Smooth muscle cell (in vitro differentiated cells): ENCODE data around the gene GSG1L. TPM values are rescaled to one million over a fixed set of nuclear protein-coding genes. Genes with fewer than 3 reads are reported as not detected.

Experiments used
- DNase-seq: peaks from one replicate; lab custom pipeline; 2025; ENCODE audit not compliant: unreplicated experiment; lab: John Stamatoyannopoulos, UW
- H2AFZ ChIP-seq: fragments of 200-600 bp; sonication (generic); 2 replicates; pipeline ENCODE4 v1.6.0; 2016; ENCODE audit warnings: antibody characterized with exemption, low read depth, mild to moderate bottlenecking
- H3F3A ChIP-seq: fragments of 200-600 bp; sonication (generic); 2 replicates; pipeline ENCODE4 v1.6.0; 2017; ENCODE audit warnings: antibody characterized with exemption, low read depth
- H3K27ac ChIP-seq: fragments of 200-600 bp; sonication (generic); 2 replicates; pipeline ENCODE4 v1.5.1; 2016; ENCODE audit warnings: low read depth, mild to moderate bottlenecking
- H3K27me3 ChIP-seq: fragments of 200-600 bp; sonication (generic); 2 replicates; pipeline ENCODE4 v1.6.1; 2016; ENCODE audit warnings: low read depth, mild to moderate bottlenecking
- H3K36me3 ChIP-seq: fragments of 200-600 bp; sonication (generic); 2 replicates; pipeline ENCODE4 v1.5.1; 2016; ENCODE audit warnings: low read depth
- H3K4me1 ChIP-seq: fragments of 200-600 bp; sonication (generic); 2 replicates; pipeline ENCODE4 v1.5.1; 2016; ENCODE audit warnings: low read depth
- H3K4me2 ChIP-seq: fragments of 200-600 bp; sonication (generic); 2 replicates; pipeline ENCODE4 v1.6.0; 2016; ENCODE audit warnings: mild to moderate bottlenecking
- H3K4me3 ChIP-seq: fragments of 200-600 bp; sonication (generic); 2 replicates; pipeline ENCODE4 v1.5.1; 2016; ENCODE audit warnings: mild to moderate bottlenecking
- H3K79me2 ChIP-seq: fragments of 200-600 bp; sonication (generic); 2 replicates; pipeline ENCODE4 v1.6.0; 2016; ENCODE audit warnings: low read depth, mild to moderate bottlenecking
- H3K9ac ChIP-seq: fragments of 200-600 bp; sonication (generic); 2 replicates; pipeline ENCODE4 v1.6.0; 2016; ENCODE audit warnings: low read depth
- H3K9me3 ChIP-seq: fragments of 200-600 bp; sonication (generic); replicated peaks from 2 replicates; pipeline ENCODE4 v1.5.1; 2016; ENCODE audit warnings: low read depth
- H4K20me1 ChIP-seq: fragments of 200-600 bp; sonication (generic); 2 replicates; pipeline ENCODE4 v1.6.0; 2016; ENCODE audit warnings: low read depth
- CTCF ChIP-seq: fragments of 200-600 bp; sonication (generic); IDR thresholded peaks from 2 replicates; pipeline ENCODE4 v1.5.1; 2017; ENCODE audit warnings: borderline replicate concordance, mild to moderate bottlenecking, antibody characterized with exemption; ENCODE audit not compliant: insufficient read depth, poor library complexity, severe bottlenecking
- WGBS: methylation state at CpG from one replicate; pipeline ENCODE4 v1.1.7; 2016; ENCODE audit warnings: low lambda C conversion rate; 5-methylcytosine and 5-hydroxymethylcytosine counted together
- polyA plus RNA-seq: library from polyadenylated mRNA; unstranded; fragments of >200 nt; fragmentation: Nextera tagmentation; extraction: Ambion mirVana; gene quantifications from 2 replicates; pipeline ENCODE4 v1.2.1, GENCODE V29; 2016
- total RNA-seq: library from RNA; depleted of rRNA; stranded (reverse); fragments of >200 nt; gene quantifications from 2 replicates; pipeline ENCODE4 v1.2.3, GENCODE V29; 2014

Gene GSG1L
- total and polyA plus RNA-seq, 2 experiments from 2014 or later = 0.31 TPM; not detected in 1

DNA sequence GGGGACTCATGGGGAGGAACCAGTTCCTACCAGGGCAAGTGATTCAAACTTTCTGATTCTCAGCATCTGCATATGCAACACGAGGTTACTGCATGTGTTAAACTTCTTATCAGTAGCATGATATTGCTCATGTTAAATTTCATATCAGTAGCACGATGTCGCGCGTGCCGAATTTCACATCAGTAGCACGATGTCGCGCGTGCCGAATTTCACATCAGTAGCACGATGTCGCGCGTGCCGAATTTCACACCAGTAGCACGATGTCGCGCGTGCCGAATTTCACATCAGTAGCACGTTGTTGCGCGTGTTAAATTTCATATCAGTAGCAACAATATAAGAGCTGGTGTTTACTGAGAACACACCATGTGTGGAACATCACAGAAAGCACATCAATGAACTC is 221.6 kb downstream of the GSG1L start:
- no peaks in the 10 kb centered on the region for H4K20me1 ChIP-seq
- H2AFZ ChIP-seq = no peak overlapping the region
- H3K36me3 ChIP-seq = no peaks in the 10 kb centered on the region
- H3K9me3 ChIP-seq = no peaks in the 10 kb centered on the region
- no peak overlapping the region for H3K4me2 ChIP-seq
- H3K79me2 ChIP-seq = no peaks in the 10 kb centered on the region
- no peak overlapping the region for H3K4me3 ChIP-seq
- no peaks in the 10 kb centered on the region for H3K27me3 ChIP-seq
- WGBS = 93% methylated on average over 24 of the region's 24 CpGs
- no peak for TF ChIP-seq CTCF
- no peak for DNase-seq
- H3K9ac ChIP-seq = no peak overlapping the region
- no peak overlapping the region for H3K27ac ChIP-seq
- H3K4me1 ChIP-seq = no peaks in the 10 kb centered on the region
- H3F3A ChIP-seq = no peaks in the 10 kb centered on the region

- Histone ChIP-seq H3K9ac (no peak overlapping the region), H4K20me1 (no peaks in the 10 kb centered on the region), H3K4me1 (no peaks in the 10 kb centered on the region), H3K9me3 (no peaks in the 10 kb centered on the region), H3K79me2 (no peaks in the 10 kb centered on the region), H3K27me3 (no peaks in the 10 kb centered on the region), H3K36me3 (no peaks in the 10 kb centered on the region), H3F3A (no peaks in the 10 kb centered on the region), H3K27ac (no peak overlapping the region), H3K4me2 (no peak overlapping the region), H3K4me3 (no peak overlapping the region), H2AFZ (no peak overlapping the region)
- no peak for TF ChIP-seq CTCF
- no peak for DNase-seq
- WGBS = 90% methylated on average over 16 of the region's 16 CpGs
Observed at GRCh38 chr16:27841061-27841801, 222.3 kb downstream of the GSG1L start.

DNA sequence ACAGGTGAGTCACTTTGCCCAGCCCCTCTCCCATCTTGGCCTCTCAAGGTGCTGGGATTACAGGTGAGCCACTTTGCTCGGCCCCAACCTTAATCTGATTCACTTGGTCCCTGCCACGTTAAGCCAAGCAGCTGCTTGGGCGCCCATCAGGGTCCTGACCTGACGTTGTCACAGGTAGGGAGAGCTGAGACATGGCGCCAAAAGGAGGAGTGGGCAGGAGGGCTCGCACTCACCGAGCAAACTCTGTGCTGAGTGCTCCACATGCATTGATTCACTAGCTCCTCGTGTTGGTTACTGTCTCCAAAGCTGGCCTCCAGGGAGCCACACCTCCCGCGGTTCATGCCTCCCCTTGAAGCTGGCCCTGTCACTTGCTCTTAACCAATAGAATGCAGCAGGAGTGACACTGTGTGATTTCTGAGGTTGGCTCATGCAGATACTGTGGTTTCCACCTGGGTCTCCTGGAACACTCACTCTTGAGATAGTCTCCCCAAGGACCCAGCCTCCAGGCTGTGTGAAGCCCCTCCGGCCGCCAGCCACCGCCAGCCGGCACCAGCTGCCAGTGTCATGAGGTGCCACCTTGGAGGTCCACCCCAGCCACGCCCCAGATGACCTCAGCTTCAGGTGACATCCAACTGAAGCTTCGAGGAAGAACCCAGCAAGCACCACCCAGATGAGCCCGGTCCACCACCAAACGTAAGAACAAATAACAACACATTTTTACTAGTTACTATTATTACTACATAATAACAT is 223.0 kb downstream of the GSG1L start:
- H3K4me3 ChIP-seq = no peak overlapping the region
- no peak overlapping the region for H2AFZ ChIP-seq
- no peak for DNase-seq
- no peaks in the 10 kb centered on the region for H3K9me3 ChIP-seq
- no peak overlapping the region for H3K9ac ChIP-seq
- no peaks in the 10 kb centered on the region for H3K79me2 ChIP-seq
- no peak overlapping the region for H3K4me2 ChIP-seq
- H3K36me3 ChIP-seq = no peaks in the 10 kb centered on the region
- H4K20me1 ChIP-seq = no peaks in the 10 kb centered on the region
- H3K27ac ChIP-seq = no peak overlapping the region
- 88% methylated on average over 18 of the region's 18 CpGs for WGBS
- no peaks in the 10 kb centered on the region for H3K4me1 ChIP-seq
- no peaks in the 10 kb centered on the region for H3F3A ChIP-seq
- no peak for TF ChIP-seq CTCF
- peaks cover 2% of the 10 kb centered on the region for H3K27me3 ChIP-seq
